ENCODE measurements around the gene KRTAP9-2. TPM values are rescaled to one million over a fixed set of nuclear protein-coding genes. Genes with fewer than 3 reads are reported as not detected.

KRTAP9-2 gene
- total RNA-seq, 4 donors from 2014 or later, result 36.3 to 127 (median 60.8) TPM; not detected in 1

DNA sequence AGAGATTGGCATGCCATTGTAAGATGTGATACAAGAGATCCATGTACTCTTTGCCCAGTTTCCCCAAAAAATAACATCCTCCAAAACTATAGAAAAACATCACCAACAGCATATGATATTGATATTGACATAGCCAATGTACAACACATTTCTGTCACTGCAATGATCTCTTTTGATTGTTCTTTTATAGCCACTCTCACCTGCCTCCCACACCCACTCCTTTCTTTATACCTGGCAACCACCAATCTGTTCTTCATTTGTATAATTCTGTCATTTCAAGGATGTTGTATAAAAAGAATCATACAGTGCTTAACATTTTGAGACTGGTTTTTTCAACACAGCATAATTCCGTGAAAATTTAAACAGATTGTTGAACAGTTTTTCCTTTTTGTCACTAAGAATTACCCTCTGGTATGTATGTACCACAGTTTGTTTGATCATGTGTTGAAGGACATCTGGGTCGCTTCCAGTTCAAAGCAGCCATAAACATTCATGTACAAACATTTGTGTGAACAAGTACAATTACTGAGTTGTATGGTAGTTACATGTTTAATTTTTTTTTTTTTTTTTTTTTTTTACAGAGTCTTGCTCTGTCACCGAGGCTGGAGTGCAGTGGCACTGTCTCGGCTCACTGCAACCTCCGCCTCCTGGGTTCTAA, 26.9 kb upstream of the KRTAP9-2 start:
- 76% methylated on average over 4 of the region's 5 CpGs for WGBS
- no peaks in the 10 kb centered on the region for H3K9me3 ChIP-seq
- no peak for DNase-seq (ENCODE audit: low spot score in 2 of 2)
- no peaks in the 10 kb centered on the region for H3K4me1 ChIP-seq
- H3K27me3 ChIP-seq, result no peaks in the 10 kb centered on the region
- no peaks in the 10 kb centered on the region for H3K36me3 ChIP-seq
- no peak for TF ChIP-seq POLR2AphosphoS5 (IDR thresholded peaks at IDR 0.05)
- TF ChIP-seq POLR2A (IDR thresholded peaks at IDR 0.05), result no peak
- no peak for TF ChIP-seq EP300 (IDR thresholded peaks at IDR 0.05)
- no peak for TF ChIP-seq CTCF (IDR thresholded peaks at IDR 0.05)
- no peak overlapping the region for H3K4me3 ChIP-seq
- no peak overlapping the region for H3K27ac ChIP-seq

- DNase-seq (ENCODE audit: low spot score in 2 of 2), result no peak
- Histone ChIP-seq H3K4me1 (no peaks in the 10 kb centered on the region), H3K4me3 (no peak overlapping the region), H3K36me3 (no peaks in the 10 kb centered on the region), H3K27ac (no peak overlapping the region), H3K27me3 (peaks cover 14% of the 10 kb centered on the region), H3K9me3 (no peaks in the 10 kb centered on the region)
- WGBS, result 35% methylated on average over 1 of the region's 1 CpG
- TF ChIP-seq EP300 (IDR thresholded peaks at IDR 0.05) (no peak), POLR2A (IDR thresholded peaks at IDR 0.05) (no peak), CTCF (IDR thresholded peaks at IDR 0.05) (no peak), POLR2AphosphoS5 (IDR thresholded peaks at IDR 0.05) (no peak)
Observed at GRCh38 chr17:41211845-41212466, 14.5 kb upstream of the KRTAP9-2 start.

GRCh38 chr17:41212524-41213169, 13.8 kb upstream of the KRTAP9-2 start:
- Histone ChIP-seq H3K27ac (no peak overlapping the region), H3K9me3 (no peaks in the 10 kb centered on the region), H3K4me1 (no peaks in the 10 kb centered on the region), H3K36me3 (no peaks in the 10 kb centered on the region), H3K27me3 (peaks cover 14% of the 10 kb centered on the region), H3K4me3 (no peak overlapping the region)
- 85% methylated on average over 4 of the region's 7 CpGs for WGBS
- DNase-seq (ENCODE audit: low spot score in 2 of 2), result no peak
- no peak for TF ChIP-seq CTCF (IDR thresholded peaks at IDR 0.05)

DNA sequence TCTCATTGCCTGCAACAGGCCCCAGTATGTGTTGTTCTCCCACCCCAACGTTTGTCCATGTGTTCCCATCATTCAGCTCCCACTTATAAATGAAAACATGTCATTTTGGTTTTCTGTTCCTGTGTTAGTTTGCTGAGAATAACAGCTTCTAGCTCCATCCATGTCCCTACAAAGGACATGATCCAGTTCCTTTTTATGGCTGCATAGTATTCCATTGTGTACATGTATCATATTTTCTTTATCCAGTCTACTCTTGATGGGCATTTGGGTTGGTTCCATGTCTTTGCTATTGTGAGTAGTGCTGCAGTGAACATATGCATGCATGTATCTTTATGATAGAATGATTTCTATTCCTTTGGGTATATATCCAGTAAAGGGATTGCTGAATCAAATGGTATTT, 10.8 kb upstream of the KRTAP9-2 start:
- Histone ChIP-seq H3K4me3 (no peak overlapping the region), H3K9me3 (no peaks in the 10 kb centered on the region), H3K27me3 (peaks cover 4% of the 10 kb centered on the region), H3K36me3 (no peaks in the 10 kb centered on the region), H3K4me1 (no peaks in the 10 kb centered on the region), H3K27ac (no peak overlapping the region)
- 96% methylated on average over 1 of the region's 1 CpG for WGBS
- DNase-seq (ENCODE audit: low spot score in 2 of 2), result no peak
- no peak for TF ChIP-seq POLR2AphosphoS5 (IDR thresholded peaks at IDR 0.05)
- TF ChIP-seq EP300 (IDR thresholded peaks at IDR 0.05), result no peak
- TF ChIP-seq CTCF (IDR thresholded peaks at IDR 0.05), result no peak
- no peak for TF ChIP-seq POLR2A (IDR thresholded peaks at IDR 0.05)

DNA sequence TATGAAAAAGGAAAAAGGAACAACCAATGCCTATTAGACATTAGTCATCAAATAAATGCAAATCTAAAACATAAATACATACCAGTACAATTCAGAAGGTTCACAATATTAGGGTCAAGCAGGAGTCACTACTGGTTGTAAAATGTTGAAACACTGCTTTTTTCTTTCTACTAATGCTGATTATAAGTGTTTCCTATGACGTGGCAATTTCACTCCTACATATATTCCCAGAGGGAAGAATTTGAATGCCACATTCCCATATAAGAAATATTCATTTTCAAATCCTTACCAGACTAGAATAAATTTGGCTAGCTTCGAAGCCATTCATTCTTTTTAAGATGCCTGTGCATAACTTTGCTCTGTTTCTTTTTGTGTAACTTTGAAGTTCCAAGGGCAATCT, 2.6 kb upstream of the KRTAP9-2 start:
- no peak overlapping the region for H3K4me3 ChIP-seq
- no peaks in the 10 kb centered on the region for H3K27me3 ChIP-seq
- no peaks in the 10 kb centered on the region for H3K4me1 ChIP-seq
- H3K27ac ChIP-seq, result no peak overlapping the region
- no peak for DNase-seq (ENCODE audit: low spot score in 2 of 2)
- no peaks in the 10 kb centered on the region for H3K9me3 ChIP-seq
- 53% methylated on average over 2 of the region's 2 CpGs for WGBS
- TF ChIP-seq POLR2A (IDR thresholded peaks at IDR 0.05) (no peak), EP300 (IDR thresholded peaks at IDR 0.05) (no peak), POLR2AphosphoS5 (IDR thresholded peaks at IDR 0.05) (no peak), CTCF (IDR thresholded peaks at IDR 0.05) (no peak)
- no peaks in the 10 kb centered on the region for H3K36me3 ChIP-seq
